Uterus (tissue), 4 donors: ENCODE measurements around the gene SH3BP5. TPM values are rescaled to one million over a fixed set of nuclear protein-coding genes. Genes with fewer than 3 reads are reported as not detected.

Source experiments
- DNase-seq, 2 donors: peaks; one replicate each; pipeline ENCODE4 v3.0.0-alpha.2; 2019 to 2020
- H3K27ac ChIP-seq, 2 donors: fragments of 200-600 bp; sonication (generic); 1 replicate in 1 of 2; 2 replicates in 1 of 2; pipeline ENCODE4 v1.5.1; 2016 to 2018
- H3K27me3 ChIP-seq, 2 donors: fragments of 200-600 bp; sonication (generic); one replicate each; pipeline ENCODE4 v1.5.1; 2018 to 2019; ENCODE audit warnings: control low read depth in 1 of 2
- H3K36me3 ChIP-seq, 2 donors: fragments of 200-600 bp; sonication (generic); one replicate each; pipeline ENCODE4 v1.5.1; 2019; ENCODE audit warnings: control low read depth in 1 of 2
- H3K4me1 ChIP-seq, 2 donors: fragments of 200-600 bp; sonication (generic); one replicate each; pipeline ENCODE4 v1.5.1; 2018 to 2019; ENCODE audit warnings: control low read depth in 1 of 2
- H3K4me3 ChIP-seq, 2 donors: fragments of 200-600 bp; sonication (generic); 1 replicate in 1 of 2; 2 replicates in 1 of 2; pipeline ENCODE4 v1.5.1; 2018 to 2019; ENCODE audit warnings: mild to moderate bottlenecking in 1 of 2
- H3K9me3 ChIP-seq, 2 donors: fragments of 200-600 bp; sonication (generic); one replicate each; pipeline ENCODE4 v1.5.1; 2019; ENCODE audit warnings: control low read depth in 1 of 2
- POLR2A ChIP-seq, 2 donors: fragments of 450-650 bp; IDR thresholded peaks; one replicate each; pipeline ENCODE4 v1.6.1; 2016; ENCODE audit warnings: antibody characterized with exemption in 2 of 2, mild to moderate bottlenecking in 1 of 2, moderate library complexity in 1 of 2
- intact Hi-C: fragments of 100-400 bp; cut with DNase I; formaldehyde crosslinking; loops from one replicate; pipeline ENCODE4 v1.15.1; 2023; ENCODE audit warnings: low total_unique reads
- total RNA-seq, 4 donors: library from RNA; depleted of rRNA in 3 of 4; stranded (reverse); fragments of >200 nt in 3 of 4; gene quantifications; one replicate each; pipeline versions ENCODE4 v1.1.0 to v1.2.4, GENCODE V29; 2014 to 2023
- TF ChIP-seq, protein P1 (sequence below), 4 experiments: fragments of 200-600 bp in 2 of 4; fragments of 450-650 bp in 2 of 4; sonication (generic) in 2 of 4; IDR thresholded peaks; one replicate each; pipeline ENCODE4 v1.5.1; 2016 to 2019; ENCODE audit warnings: antibody characterized with exemption in 4 of 4, mild to moderate bottlenecking in 2 of 4, moderate library complexity in 1 of 4
- donor health status: DM: yes; HTN: yes; CAD: no.

SH3BP5 gene
- total RNA-seq, 4 donors from 2014 or later = 58.8 to 154 (median 75.5) TPM

DNA sequence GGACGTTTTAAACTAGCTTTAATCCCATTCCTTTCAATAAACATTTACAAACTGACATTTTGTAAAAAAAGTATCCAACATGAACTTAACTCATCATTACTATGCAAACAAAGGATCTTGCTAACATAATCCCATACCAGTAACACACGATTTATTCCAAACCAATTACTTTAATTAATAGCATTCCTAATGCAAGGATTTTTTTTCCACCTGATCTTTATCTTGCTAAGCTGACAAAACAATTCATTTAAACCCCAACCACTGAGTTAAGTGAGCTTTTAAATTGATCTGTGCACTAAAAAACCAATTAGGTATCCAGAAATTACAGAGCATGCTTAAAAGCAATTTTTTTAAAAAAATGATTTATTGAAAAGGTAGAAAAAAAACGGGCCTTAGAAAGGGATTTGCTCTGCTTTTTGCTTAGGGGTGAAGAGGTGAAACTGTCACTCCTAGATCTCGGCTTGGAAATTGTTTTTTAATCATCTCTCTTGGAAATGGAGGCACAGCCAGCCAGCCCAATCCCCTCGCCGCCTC is 1.2 kb downstream of the SH3BP5 start:
- no peaks in the 10 kb centered on the region for H3K9me3 ChIP-seq
- peak overlapping the region; percentile 72 to 95 for H3K4me3 ChIP-seq
- no peaks in the 10 kb centered on the region for H3K36me3 ChIP-seq
- intact Hi-C loops = no loop called here
- no peaks in the 10 kb centered on the region for H3K27me3 ChIP-seq
- TF ChIP-seq, protein P1, sequence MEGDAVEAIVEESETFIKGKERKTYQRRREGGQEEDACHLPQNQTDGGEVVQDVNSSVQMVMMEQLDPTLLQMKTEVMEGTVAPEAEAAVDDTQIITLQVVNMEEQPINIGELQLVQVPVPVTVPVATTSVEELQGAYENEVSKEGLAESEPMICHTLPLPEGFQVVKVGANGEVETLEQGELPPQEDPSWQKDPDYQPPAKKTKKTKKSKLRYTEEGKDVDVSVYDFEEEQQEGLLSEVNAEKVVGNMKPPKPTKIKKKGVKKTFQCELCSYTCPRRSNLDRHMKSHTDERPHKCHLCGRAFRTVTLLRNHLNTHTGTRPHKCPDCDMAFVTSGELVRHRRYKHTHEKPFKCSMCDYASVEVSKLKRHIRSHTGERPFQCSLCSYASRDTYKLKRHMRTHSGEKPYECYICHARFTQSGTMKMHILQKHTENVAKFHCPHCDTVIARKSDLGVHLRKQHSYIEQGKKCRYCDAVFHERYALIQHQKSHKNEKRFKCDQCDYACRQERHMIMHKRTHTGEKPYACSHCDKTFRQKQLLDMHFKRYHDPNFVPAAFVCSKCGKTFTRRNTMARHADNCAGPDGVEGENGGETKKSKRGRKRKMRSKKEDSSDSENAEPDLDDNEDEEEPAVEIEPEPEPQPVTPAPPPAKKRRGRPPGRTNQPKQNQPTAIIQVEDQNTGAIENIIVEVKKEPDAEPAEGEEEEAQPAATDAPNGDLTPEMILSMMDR (IDR thresholded peaks at IDR 0.05) = no peak
- no peak for TF ChIP-seq POLR2A (IDR thresholded peaks at IDR 0.05)
- H3K4me1 ChIP-seq = peaks cover 22 to 31% of the 10 kb centered on the region in 2 donors
- peak overlapping the region; percentile 93 to 97 for H3K27ac ChIP-seq
- DNase-seq = no peak

DNA sequence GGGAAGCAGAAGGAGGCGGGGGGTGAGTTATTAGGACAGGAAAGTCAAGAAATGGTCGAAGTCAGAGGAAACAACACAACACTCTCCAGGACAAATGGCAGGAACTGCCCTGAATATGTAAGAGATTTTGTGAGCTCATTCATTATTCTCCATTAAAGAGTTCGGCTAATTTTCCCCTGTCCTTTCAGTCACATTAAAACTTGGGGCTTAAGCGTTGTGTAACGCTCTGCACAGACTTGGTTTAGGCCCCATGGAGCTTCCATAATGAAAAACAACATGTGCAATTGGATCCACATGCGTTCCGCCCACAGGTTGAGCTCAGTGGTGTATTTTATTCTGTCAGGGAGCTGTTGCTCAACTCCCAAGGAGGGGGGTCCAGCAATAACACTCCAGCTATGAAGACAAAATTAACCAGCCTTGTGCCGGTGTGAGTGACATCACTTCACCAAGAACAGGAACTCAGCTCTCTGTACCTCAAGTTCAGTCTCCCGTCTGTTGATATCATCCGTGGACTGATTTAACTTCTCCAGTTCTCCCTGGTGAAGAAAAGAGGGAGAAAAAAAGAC is 2.3 kb downstream of the SH3BP5 start:
- peak overlapping the region; percentile 93 to 97 for H3K27ac ChIP-seq

DNA sequence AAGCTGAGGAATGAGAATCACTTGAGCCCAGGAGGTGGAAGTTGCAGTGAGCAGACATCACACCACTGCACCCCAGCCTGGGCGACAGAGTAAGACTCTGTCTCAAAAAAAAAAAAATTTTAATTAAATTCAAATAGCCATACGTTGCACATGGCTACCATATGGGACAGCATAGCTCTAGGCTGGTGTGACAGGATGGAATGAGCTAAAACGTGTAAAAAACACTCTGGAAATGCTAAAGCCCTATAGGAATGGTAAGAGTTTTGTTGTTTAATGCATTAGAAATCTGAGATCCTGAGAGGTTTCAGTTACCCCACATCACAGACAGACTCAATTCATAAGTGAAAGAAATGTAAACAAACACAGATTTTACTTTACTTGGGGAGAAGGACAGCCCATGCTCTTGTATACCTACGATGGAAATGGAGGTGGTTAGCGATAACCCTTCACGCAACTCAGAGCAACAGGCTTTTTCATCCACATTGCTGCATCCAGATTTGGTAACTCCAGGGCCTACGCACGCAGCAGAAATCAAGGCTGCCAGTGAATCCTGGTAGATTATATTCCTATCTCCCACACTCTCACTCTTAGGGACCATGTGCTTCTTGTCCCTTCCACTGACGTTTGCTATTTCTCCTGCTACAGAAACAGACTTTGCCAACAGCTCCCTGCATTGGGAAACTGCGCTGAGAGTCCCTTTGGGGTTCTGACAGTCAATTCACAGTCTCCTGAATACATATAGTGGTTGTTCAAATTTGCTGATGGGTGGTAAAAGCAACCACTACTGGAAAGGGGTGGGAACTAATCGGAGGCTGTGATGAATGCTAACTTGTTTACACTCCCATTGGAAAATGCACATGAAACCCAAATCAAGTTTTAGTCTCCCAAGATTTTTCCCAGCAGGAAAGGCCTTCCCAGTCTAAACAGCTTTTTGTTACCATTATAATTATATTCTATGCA is 3.1 kb downstream of the SH3BP5 start:
- H3K4me3 ChIP-seq = peak overlapping the region in 1 of 2 donors; percentile 95
- peak; percentile 49 to 52 for DNase-seq
- H3K4me1 ChIP-seq = peaks cover 31 to 39% of the 10 kb centered on the region in 2 donors
- no peaks in the 10 kb centered on the region for H3K27me3 ChIP-seq
- H3K27ac ChIP-seq = peak overlapping the region; percentile 93 to 97
- no peaks in the 10 kb centered on the region for H3K9me3 ChIP-seq
- H3K36me3 ChIP-seq = no peaks in the 10 kb centered on the region
- TF ChIP-seq, protein P1 (IDR thresholded peaks at IDR 0.05) = no peak
- no peak for TF ChIP-seq POLR2A (IDR thresholded peaks at IDR 0.05)
- intact Hi-C loops = no loop called here

More for the DNA sequence above, 2.3 kb downstream of the SH3BP5 start:
- Histone ChIP-seq H3K4me1 (peaks cover 29 to 39% of the 10 kb centered on the region in 2 donors), H3K27me3 (no peaks in the 10 kb centered on the region), H3K36me3 (no peaks in the 10 kb centered on the region), H3K9me3 (no peaks in the 10 kb centered on the region), H3K4me3 (peak overlapping the region; percentile 72 to 95)
- intact Hi-C loops = no loop called here
- peak in 1 of 2 donors; percentile 38 for TF ChIP-seq POLR2A (IDR thresholded peaks at IDR 0.05)
- TF ChIP-seq, protein P1 (IDR thresholded peaks at IDR 0.05) = no peak
- DNase-seq = peak; percentile 85 to 93

DNA sequence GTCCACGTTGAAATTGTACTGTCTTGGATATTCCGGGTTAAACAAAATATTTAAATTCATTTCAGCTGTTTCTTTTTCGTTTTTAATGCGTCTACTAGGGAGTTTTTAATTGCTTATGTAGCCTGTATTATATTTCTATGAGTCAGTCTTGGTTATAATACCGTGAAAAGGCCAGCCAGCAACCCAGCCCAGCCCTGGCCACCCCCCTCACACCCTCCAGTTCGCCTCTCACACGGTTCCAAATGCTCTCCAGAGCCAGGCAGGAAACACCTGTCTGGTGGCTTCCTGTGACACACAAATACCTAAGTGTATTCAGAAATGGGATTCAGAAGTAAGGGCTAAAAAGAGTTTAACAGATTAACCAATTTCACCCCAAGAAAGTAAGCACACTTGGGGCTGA is 4.4 kb downstream of the SH3BP5 start:
- H3K4me1 ChIP-seq = peaks cover 39 to 42% of the 10 kb centered on the region in 2 donors
- DNase-seq = peak; percentile 55 to 74
- no peaks in the 10 kb centered on the region for H3K9me3 ChIP-seq
- H3K4me3 ChIP-seq = no peak overlapping the region
- intact Hi-C loops = no loop called here
- no peaks in the 10 kb centered on the region for H3K27me3 ChIP-seq
- TF ChIP-seq, protein P1 (IDR thresholded peaks at IDR 0.05) = no peak
- no peak for TF ChIP-seq POLR2A (IDR thresholded peaks at IDR 0.05)
- peak overlapping the region; percentile 93 to 97 for H3K27ac ChIP-seq
- H3K36me3 ChIP-seq = no peaks in the 10 kb centered on the region
